ENCODE results near the gene LDLRAD3.

Gene LDLRAD3

DNA sequence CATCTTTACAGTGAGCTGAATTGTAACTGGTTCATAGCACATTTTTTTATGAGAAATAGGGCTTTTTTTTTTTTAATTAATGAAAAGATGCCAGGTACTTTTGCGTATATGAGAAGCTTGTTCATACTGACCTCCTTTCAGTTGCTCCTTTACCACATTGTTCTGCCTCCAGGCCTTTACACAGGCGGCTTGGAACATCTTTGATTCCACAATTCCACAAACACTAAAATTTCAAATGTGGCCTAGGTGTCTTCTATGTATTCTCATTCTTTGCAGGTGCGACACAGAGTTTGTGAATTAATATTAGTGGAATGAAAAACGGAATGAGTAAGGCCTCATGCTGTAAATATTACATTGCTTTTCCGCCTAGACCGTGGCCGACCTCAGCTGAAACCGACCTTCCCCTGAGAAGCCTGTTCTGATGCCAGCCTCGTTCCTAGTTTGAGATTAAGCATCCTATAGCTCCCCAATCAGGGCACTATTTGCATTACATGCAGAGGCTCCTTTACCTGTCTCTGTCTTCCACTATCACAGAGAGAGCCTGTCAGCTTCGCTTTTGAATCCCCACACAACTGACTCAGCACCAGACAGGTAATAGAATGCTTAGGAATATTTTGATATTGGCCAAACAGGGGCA lies 125.8 kb downstream of the LDLRAD3 start:
- ChIA-PET CTCF (interaction anchor here (0.6 to 1.6 kb wide), 3 partner anchors 13 to 247 kb away, joined by 3 to 7 read pairs (median 3); no protein-coding TSS in a partner anchor), POLR2A (no interaction called here)
- TF ChIP-seq NFRKB (IDR thresholded peaks at IDR 0.05), result no peak
- TF ChIP-seq SUZ12 (IDR thresholded peaks at IDR 0.05), result no peak
- TF ChIP-seq HDGF (IDR thresholded peaks at IDR 0.05; ENCODE audit: borderline replicate concordance), result no peak
- no peak for TF ChIP-seq FOXA1 (IDR thresholded peaks at IDR 0.05)
- no peak for TF ChIP-seq FOXK2 (IDR thresholded peaks at IDR 0.05)
- TF ChIP-seq ELF4 (IDR thresholded peaks at IDR 0.05), result no peak
- TF ChIP-seq TARDBP (IDR thresholded peaks at IDR 0.05), result no peak
- TF ChIP-seq ZNF384 (IDR thresholded peaks at IDR 0.05), result no peak
- TF ChIP-seq SP1 (IDR thresholded peaks at IDR 0.05), result no peak
- TF ChIP-seq CTBP1 (IDR thresholded peaks at IDR 0.05; ENCODE audit: borderline replicate concordance), result no peak
- TF ChIP-seq ARNT (IDR thresholded peaks at IDR 0.05), result no peak
- no peak for TF ChIP-seq L3MBTL2 (conservative IDR thresholded peaks at IDR 0.05)
- TF ChIP-seq LEF1 (IDR thresholded peaks at IDR 0.05; ENCODE audit: borderline replicate concordance), result no peak
- TF ChIP-seq, protein P1, sequence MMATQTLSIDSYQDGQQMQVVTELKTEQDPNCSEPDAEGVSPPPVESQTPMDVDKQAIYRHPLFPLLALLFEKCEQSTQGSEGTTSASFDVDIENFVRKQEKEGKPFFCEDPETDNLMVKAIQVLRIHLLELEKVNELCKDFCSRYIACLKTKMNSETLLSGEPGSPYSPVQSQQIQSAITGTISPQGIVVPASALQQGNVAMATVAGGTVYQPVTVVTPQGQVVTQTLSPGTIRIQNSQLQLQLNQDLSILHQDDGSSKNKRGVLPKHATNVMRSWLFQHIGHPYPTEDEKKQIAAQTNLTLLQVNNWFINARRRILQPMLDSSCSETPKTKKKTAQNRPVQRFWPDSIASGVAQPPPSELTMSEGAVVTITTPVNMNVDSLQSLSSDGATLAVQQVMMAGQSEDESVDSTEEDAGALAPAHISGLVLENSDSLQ (IDR thresholded peaks at IDR 0.05), result no peak
- no peak for TF ChIP-seq BHLHE40 (IDR thresholded peaks at IDR 0.05; ENCODE audit: borderline replicate concordance)
- no peak for TF ChIP-seq FOXM1 (IDR thresholded peaks at IDR 0.05; ENCODE audit: borderline replicate concordance)
- no peak for DNase-seq (ENCODE audit: extremely low spot score)

- TF ChIP-seq FOXK2 (IDR thresholded peaks at IDR 0.05), result no peak
- TF ChIP-seq CTBP1 (IDR thresholded peaks at IDR 0.05; ENCODE audit: borderline replicate concordance), result no peak
- TF ChIP-seq LEF1 (IDR thresholded peaks at IDR 0.05; ENCODE audit: borderline replicate concordance), result no peak
- no peak for TF ChIP-seq SP1 (IDR thresholded peaks at IDR 0.05)
- no peak for TF ChIP-seq L3MBTL2 (conservative IDR thresholded peaks at IDR 0.05)
- TF ChIP-seq FOXA1 (IDR thresholded peaks at IDR 0.05), result no peak
- no peak for TF ChIP-seq ELF4 (IDR thresholded peaks at IDR 0.05)
- no peak for TF ChIP-seq SUZ12 (IDR thresholded peaks at IDR 0.05)
- TF ChIP-seq, protein P1 (IDR thresholded peaks at IDR 0.05), result no peak
- ChIA-PET CTCF (interaction anchor here (1.6 kb wide), 1 partner anchor 248 kb away, joined by 7 read pairs; no protein-coding TSS in a partner anchor), POLR2A (no interaction called here)
- DNase-seq (ENCODE audit: extremely low spot score), result no peak
Measured at GRCh38 chr11:36070213-36070953, 126.5 kb downstream of the LDLRAD3 start.

- CTCF ChIA-PET, result no interaction called here
- POLR2A ChIA-PET, result no interaction called here
- DNase-seq (ENCODE audit: extremely low spot score), result no peak
- no peak for TF ChIP-seq ZNF384 (IDR thresholded peaks at IDR 0.05)
- no peak for TF ChIP-seq FOXK2 (IDR thresholded peaks at IDR 0.05)
- no peak for TF ChIP-seq NFRKB (IDR thresholded peaks at IDR 0.05)
- no peak for TF ChIP-seq ARNT (IDR thresholded peaks at IDR 0.05)
- no peak for TF ChIP-seq HDGF (IDR thresholded peaks at IDR 0.05; ENCODE audit: borderline replicate concordance)
- TF ChIP-seq TARDBP (IDR thresholded peaks at IDR 0.05), result no peak
- TF ChIP-seq, protein P1 (IDR thresholded peaks at IDR 0.05), result no peak
- no peak for TF ChIP-seq SP1 (IDR thresholded peaks at IDR 0.05)
- no peak for TF ChIP-seq FOXM1 (IDR thresholded peaks at IDR 0.05; ENCODE audit: borderline replicate concordance)
- no peak for TF ChIP-seq SUZ12 (IDR thresholded peaks at IDR 0.05)
- TF ChIP-seq BHLHE40 (IDR thresholded peaks at IDR 0.05; ENCODE audit: borderline replicate concordance), result no peak
- TF ChIP-seq L3MBTL2 (conservative IDR thresholded peaks at IDR 0.05), result no peak
- TF ChIP-seq CTBP1 (IDR thresholded peaks at IDR 0.05; ENCODE audit: borderline replicate concordance), result no peak
Measured at GRCh38 chr11:36070954-36071330, 127.1 kb downstream of the LDLRAD3 start.

GRCh38 chr11:36071917-36072500 lies 128.1 kb downstream of the LDLRAD3 start:
- ChIA-PET POLR2A (no interaction called here), CTCF (interaction anchor here (1.1 to 1.3 kb wide), 3 partner anchors 16 to 250 kb away, joined by 3 to 6 read pairs (median 4); no protein-coding TSS in a partner anchor)
- DNase-seq (ENCODE audit: extremely low spot score), result no peak
- TF ChIP-seq SP1 (IDR thresholded peaks at IDR 0.05), result no peak
- TF ChIP-seq TARDBP (IDR thresholded peaks at IDR 0.05), result no peak
- TF ChIP-seq NFRKB (IDR thresholded peaks at IDR 0.05), result no peak
- no peak for TF ChIP-seq FOXA1 (IDR thresholded peaks at IDR 0.05)
- no peak for TF ChIP-seq FOXK2 (IDR thresholded peaks at IDR 0.05)
- TF ChIP-seq HDGF (IDR thresholded peaks at IDR 0.05; ENCODE audit: borderline replicate concordance), result no peak
- no peak for TF ChIP-seq FOXM1 (IDR thresholded peaks at IDR 0.05; ENCODE audit: borderline replicate concordance)
- TF ChIP-seq L3MBTL2 (conservative IDR thresholded peaks at IDR 0.05), result no peak
- TF ChIP-seq, protein P1 (IDR thresholded peaks at IDR 0.05), result no peak
- TF ChIP-seq CTBP1 (IDR thresholded peaks at IDR 0.05; ENCODE audit: borderline replicate concordance), result no peak
- no peak for TF ChIP-seq ZNF384 (IDR thresholded peaks at IDR 0.05)
- no peak for TF ChIP-seq ELF4 (IDR thresholded peaks at IDR 0.05)
- TF ChIP-seq ARNT (IDR thresholded peaks at IDR 0.05), result no peak
- TF ChIP-seq BHLHE40 (IDR thresholded peaks at IDR 0.05; ENCODE audit: borderline replicate concordance), result no peak
- no peak for TF ChIP-seq LEF1 (IDR thresholded peaks at IDR 0.05; ENCODE audit: borderline replicate concordance)
- TF ChIP-seq SUZ12 (IDR thresholded peaks at IDR 0.05), result no peak

Data from HEK293T (cell line).